ENCODE data around the gene RBM27. TPM values are rescaled to one million over a fixed set of nuclear protein-coding genes. Genes with fewer than 3 reads are reported as not detected.
"Not testable (repeated sequence)": the region's sequence is repeated elsewhere in the genome, so short reads cannot be mapped to it uniquely, and the experiment has no call there.

The RBM27 gene
- total RNA-seq, 4 donors from 2014 or later, result 18.4 to 24.1 (median 20.6) TPM

GRCh38 chr5:146169076-146169475 is 34.3 kb upstream of the RBM27 start:
- H3K27ac ChIP-seq (replicated peaks in 1 of 4), result no peak overlapping the region
- intact Hi-C loops (cut with DNase I), result no loop called here
- DNase-seq (ENCODE audit: extremely low spot score), result no peak
- no peaks in the 10 kb centered on the region for H3K9me3 ChIP-seq
- H3K36me3 ChIP-seq, result peaks cover 42 to 94% (median 81%) of the 10 kb centered on the region in 4 donors
- H3K4me3 ChIP-seq, result no peak overlapping the region
- H3K4me1 ChIP-seq, result no peaks in the 10 kb centered on the region
- no peaks in the 10 kb centered on the region for H3K27me3 ChIP-seq
- TF ChIP-seq CTCF (IDR thresholded peaks at IDR 0.05), result no peak
- no peak for TF ChIP-seq POLR2A (IDR thresholded peaks at IDR 0.05; ENCODE audit: low read depth)
- TF ChIP-seq EP300 (IDR thresholded peaks at IDR 0.05), result no peak
- no peak for TF ChIP-seq POLR2AphosphoS5 (IDR thresholded peaks at IDR 0.05)

- intact Hi-C loops (cut with DNase I); H3K4me3 ChIP-seq; H3K4me1 ChIP-seq; H3K9me3 ChIP-seq; H3K27me3 ChIP-seq; DNase-seq (ENCODE audit: extremely low spot score); H3K27ac ChIP-seq (replicated peaks in 1 of 4): not testable (repeated sequence)
- 96% methylated on average over 8 of the region's 8 CpGs for WGBS
- H3K36me3 ChIP-seq, result peaks cover 26 to 86% (median 64%) of the 10 kb centered on the region in 4 donors
Measured at GRCh38 chr5:146173049-146173448, 30.4 kb upstream of the RBM27 start.

- WGBS, result 86% methylated on average over 3 of the region's 3 CpGs
- Histone ChIP-seq H3K27ac (replicated peaks in 1 of 4) (no peak overlapping the region), H3K4me1 (no peaks in the 10 kb centered on the region), H3K27me3 (no peaks in the 10 kb centered on the region), H3K36me3 (peaks cover 26 to 81% (median 60%) of the 10 kb centered on the region in 4 donors), H3K4me3 (no peak overlapping the region), H3K9me3 (no peaks in the 10 kb centered on the region)
- TF ChIP-seq EP300 (IDR thresholded peaks at IDR 0.05) (no peak), POLR2AphosphoS5 (IDR thresholded peaks at IDR 0.05) (no peak), CTCF (IDR thresholded peaks at IDR 0.05) (no peak), POLR2A (IDR thresholded peaks at IDR 0.05; ENCODE audit: low read depth) (no peak)
- DNase-seq (ENCODE audit: extremely low spot score), result no peak
- intact Hi-C loops (cut with DNase I), result no loop called here
Measured at GRCh38 chr5:146173597-146173996, 29.8 kb upstream of the RBM27 start.

GRCh38 chr5:146176805-146177204 is 26.6 kb upstream of the RBM27 start:
- no peak for DNase-seq (ENCODE audit: extremely low spot score)
- Histone ChIP-seq H3K27ac (replicated peaks in 1 of 4) (no peak overlapping the region), H3K4me1 (peaks cover 4 to 24% (median 16%) of the 10 kb centered on the region in 4 donors), H3K4me3 (no peak overlapping the region), H3K9me3 (no peaks in the 10 kb centered on the region), H3K36me3 (peaks cover 15 to 64% (median 35%) of the 10 kb centered on the region in 4 donors), H3K27me3 (no peaks in the 10 kb centered on the region)
- WGBS, result 90% methylated on average over 5 of the region's 5 CpGs
- intact Hi-C loops (cut with DNase I), result no loop called here
- TF ChIP-seq EP300 (IDR thresholded peaks at IDR 0.05) (no peak), CTCF (IDR thresholded peaks at IDR 0.05) (no peak), POLR2A (IDR thresholded peaks at IDR 0.05; ENCODE audit: low read depth) (no peak), POLR2AphosphoS5 (IDR thresholded peaks at IDR 0.05) (no peak)

GRCh38 chr5:146179696-146180095 is 23.7 kb upstream of the RBM27 start:
- Histone ChIP-seq H3K4me3 (no peak overlapping the region), H3K27me3 (no peaks in the 10 kb centered on the region), H3K4me1 (peaks cover 4 to 33% (median 24%) of the 10 kb centered on the region in 4 donors), H3K36me3 (peaks cover 15 to 43% (median 20%) of the 10 kb centered on the region in 4 donors), H3K27ac (replicated peaks in 1 of 4) (no peak overlapping the region), H3K9me3 (no peaks in the 10 kb centered on the region)
- intact Hi-C loops (cut with DNase I), result loop anchor here (10.0 kb wide), 1 partner anchor 245 kb away; no protein-coding TSS in a partner anchor
- 100% methylated on average over 1 of the region's 1 CpG for WGBS
- DNase-seq (ENCODE audit: extremely low spot score), result no peak
- TF ChIP-seq POLR2A (IDR thresholded peaks at IDR 0.05; ENCODE audit: low read depth) (no peak), POLR2AphosphoS5 (IDR thresholded peaks at IDR 0.05) (no peak), CTCF (IDR thresholded peaks at IDR 0.05) (no peak), EP300 (IDR thresholded peaks at IDR 0.05) (no peak)

DNA sequence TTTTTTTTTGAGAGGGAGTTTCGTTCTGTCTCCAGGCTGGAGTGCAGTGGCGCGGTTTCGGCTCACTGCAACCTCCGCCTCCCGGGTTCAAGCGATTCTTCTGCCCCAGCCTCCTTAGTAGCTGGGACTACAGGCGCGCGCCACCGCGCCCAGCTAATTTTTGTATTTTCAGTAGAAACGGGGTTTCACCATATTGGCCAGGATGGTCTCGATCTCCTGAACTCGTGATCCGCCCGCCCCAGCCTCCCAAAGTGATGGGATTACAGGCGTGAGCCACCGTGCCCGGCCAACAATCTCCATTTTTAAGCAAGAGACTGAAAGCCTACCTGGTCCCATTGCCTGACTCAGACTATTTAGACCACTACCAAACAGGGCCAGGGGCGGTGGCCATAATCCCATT is 20.0 kb upstream of the RBM27 start:
- 93% methylated on average over 21 of the region's 21 CpGs for WGBS
- H3K9me3 ChIP-seq; DNase-seq (ENCODE audit: extremely low spot score); H3K27me3 ChIP-seq: not testable (repeated sequence)
- intact Hi-C loops (cut with DNase I), result loop anchor here (2.0 to 10.0 kb wide), 2 partner anchors 21 to 241 kb away; no protein-coding TSS in a partner anchor
- Histone ChIP-seq H3K4me1 (peaks cover 4 to 33% (median 24%) of the 10 kb centered on the region in 4 donors), H3K4me3 (peak overlapping the region; percentile 66 to 79 (median 72)), H3K36me3 (peaks cover 0 to 12% (median 0%) of the 10 kb centered on the region in 4 donors), H3K27ac (replicated peaks in 1 of 4) (peak overlapping the region in 3 of 4 donors; percentile 73 to 88 (median 77))

Data from esophagus muscularis mucosa (tissue), 4 donors.